H1 (cell line): Measurements from ENCODE around the gene TIMELESS. TPM values are rescaled to one million over a fixed set of nuclear protein-coding genes. Genes with fewer than 3 reads are reported as not detected.

ENCODE experiments used
- BRCA1 ChIP-seq: IDR thresholded peaks from 2 replicates; pipeline ENCODE4 v1.6.1; 2012; ENCODE audit warnings: low read depth, low read length, improper control_type of control experiment
- CTBP2 ChIP-seq: IDR thresholded peaks from 2 replicates; pipeline ENCODE4 v1.7.0; 2011; ENCODE audit warnings: borderline replicate concordance, mild to moderate bottlenecking, moderate library complexity, mixed read lengths, low read length; ENCODE audit not compliant: insufficient read depth, insufficient read length
- EGR1 ChIP-seq: IDR thresholded peaks from 2 replicates; pipeline ENCODE4 v1.6.1; 2011; ENCODE audit warnings: low read depth, low read length, borderline replicate concordance
- EP300 ChIP-seq, 2 experiments: IDR thresholded peaks; 1 replicate in 1 of 2; 2 replicates in 1 of 2; pipeline ENCODE4 v1.6.1; 2011 to 2012; ENCODE audit warnings: low read depth in 2 of 2, low read length in 2 of 2, mild to moderate bottlenecking in 2 of 2, borderline replicate concordance in 1 of 2, inconsistent platforms in 1 of 2, moderate library complexity in 1 of 2
- POLR2AphosphoS5 ChIP-seq: IDR thresholded peaks from 2 replicates; pipeline ENCODE4 v1.6.1; 2011; ENCODE audit warnings: low read depth, low read length
- TAF7 ChIP-seq: optimal IDR thresholded peaks from 2 replicates; pipeline ENCODE3; 2011; ENCODE audit warnings: low read depth, mild to moderate bottlenecking, inconsistent platforms, low read length, moderate library complexity, borderline replicate concordance
- TCF12 ChIP-seq: IDR thresholded peaks from 2 replicates; pipeline ENCODE4 v1.6.1; 2011; ENCODE audit warnings: low read depth, mild to moderate bottlenecking, low read length
- polyA plus RNA-seq, 7 experiments: library from polyadenylated mRNA; depleted of rRNA in 3 of 7; stranded (reverse) in 5 of 7; unstranded in 2 of 7; fragments of >200 nt in 5 of 7; fragments of 200-250 nt in 2 of 7; gene quantifications; 1 replicate in 5 of 7; 2 replicates in 1 of 7; 4 replicates in 1 of 7; pipeline versions ENCODE4 v1.2.1 to v1.2.3, GENCODE V29; 2011 to 2013; ENCODE audit warnings: missing spikeins in 2 of 7, mixed read lengths in 2 of 7
- total RNA-seq: library from RNA; stranded (reverse); fragmentation: NEBNext Ultra II Directional; extraction: Animal tissue kit (Norgen Biotek cat#: 25700); gene quantifications from 2 replicates; pipeline ENCODE4 v1.2.1, GENCODE V29; 2021

The TIMELESS gene
- total and polyA plus RNA-seq, 2 of the 8 experiments (the other 6 are each of a cell fraction or from before 2014, with no cell fraction given), result 17.1 to 86.7 TPM

- 0 out of 3 replicates have a peak, but pooled peaks of 1 of the 2 experiments have one; percentile 13 for TF ChIP-seq EP300 (IDR thresholded peaks at IDR 0.05; ENCODE audit: borderline replicate concordance in 1 of 2, low read depth in 2 of 2, low read length in 2 of 2)
- TF ChIP-seq TAF7, result no peak
- no peak for TF ChIP-seq CTBP2
- TF ChIP-seq TCF12, result 0 out of 2 replicates have a peak, but pooled peaks have one; percentile 65
- peak; percentile 97 for TF ChIP-seq POLR2AphosphoS5
- TF ChIP-seq BRCA1, result peak; percentile 61; the same call in 1 of the 2 replicates
- TF ChIP-seq EGR1, result peak; percentile 90
Observed at GRCh38 chr12:56468216-56469006, 19.2 kb upstream of the TIMELESS start, which contains the start of gene SPRYD4 (continued).
